ENCODE measurements around the gene LINC00237.

GRCh38 chr20:21104466-21104761 lies 1.7 kb downstream of the LINC00237 start:
- TF ChIP-seq, protein P1, sequence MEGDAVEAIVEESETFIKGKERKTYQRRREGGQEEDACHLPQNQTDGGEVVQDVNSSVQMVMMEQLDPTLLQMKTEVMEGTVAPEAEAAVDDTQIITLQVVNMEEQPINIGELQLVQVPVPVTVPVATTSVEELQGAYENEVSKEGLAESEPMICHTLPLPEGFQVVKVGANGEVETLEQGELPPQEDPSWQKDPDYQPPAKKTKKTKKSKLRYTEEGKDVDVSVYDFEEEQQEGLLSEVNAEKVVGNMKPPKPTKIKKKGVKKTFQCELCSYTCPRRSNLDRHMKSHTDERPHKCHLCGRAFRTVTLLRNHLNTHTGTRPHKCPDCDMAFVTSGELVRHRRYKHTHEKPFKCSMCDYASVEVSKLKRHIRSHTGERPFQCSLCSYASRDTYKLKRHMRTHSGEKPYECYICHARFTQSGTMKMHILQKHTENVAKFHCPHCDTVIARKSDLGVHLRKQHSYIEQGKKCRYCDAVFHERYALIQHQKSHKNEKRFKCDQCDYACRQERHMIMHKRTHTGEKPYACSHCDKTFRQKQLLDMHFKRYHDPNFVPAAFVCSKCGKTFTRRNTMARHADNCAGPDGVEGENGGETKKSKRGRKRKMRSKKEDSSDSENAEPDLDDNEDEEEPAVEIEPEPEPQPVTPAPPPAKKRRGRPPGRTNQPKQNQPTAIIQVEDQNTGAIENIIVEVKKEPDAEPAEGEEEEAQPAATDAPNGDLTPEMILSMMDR (IDR thresholded peaks at IDR 0.05) = no peak
- TF ChIP-seq POLR2A (IDR thresholded peaks at IDR 0.05) = no peak

Data from lower leg skin (tissue), 3 donors.